Activated naive CD4-positive, alpha-beta T cell treated with anti-CD3 and anti-CD28 coated beads, Interleukin-2, amount 10 ng/mL, durations not matched to agents 7 days and 5 days (primary cell): ENCODE data around the gene P3R3URF.

Experiments
- CTCF ChIA-PET: fragments of 350-600 bp; sonication (Branson Sonifier 250); formaldehyde crosslinking; loops from one replicate; lab custom pipeline; 2021; ENCODE audit warnings: antibody characterized with exemption; lab: Charles Lee
- DNase-seq: peaks from one replicate; pipeline ENCODE4 v3.0.0-alpha.2; 2020
- H3K27ac Mint-ChIP-seq: one replicate; pipeline ENCODE4 v1.8.0; 2021; ENCODE audit warnings: mild to moderate bottlenecking, moderate library complexity, mixed read lengths
- H3K27me3 Mint-ChIP-seq: one replicate; pipeline ENCODE4 v1.8.0; 2021; ENCODE audit warnings: mild to moderate bottlenecking, mixed read lengths
- H3K36me3 Mint-ChIP-seq: one replicate; pipeline ENCODE4 v1.8.0; 2021; ENCODE audit warnings: mixed read lengths
- H3K4me1 Mint-ChIP-seq: one replicate; pipeline ENCODE4 v1.8.0; 2021; ENCODE audit warnings: mixed read lengths
- H3K4me3 Mint-ChIP-seq: one replicate; pipeline ENCODE4 v1.8.0; 2021; ENCODE audit warnings: mild to moderate bottlenecking, moderate library complexity, mixed read lengths
- H3K9me3 Mint-ChIP-seq: one replicate; pipeline ENCODE4 v1.8.0; 2021; ENCODE audit warnings: mixed read lengths

Gene P3R3URF

DNA sequence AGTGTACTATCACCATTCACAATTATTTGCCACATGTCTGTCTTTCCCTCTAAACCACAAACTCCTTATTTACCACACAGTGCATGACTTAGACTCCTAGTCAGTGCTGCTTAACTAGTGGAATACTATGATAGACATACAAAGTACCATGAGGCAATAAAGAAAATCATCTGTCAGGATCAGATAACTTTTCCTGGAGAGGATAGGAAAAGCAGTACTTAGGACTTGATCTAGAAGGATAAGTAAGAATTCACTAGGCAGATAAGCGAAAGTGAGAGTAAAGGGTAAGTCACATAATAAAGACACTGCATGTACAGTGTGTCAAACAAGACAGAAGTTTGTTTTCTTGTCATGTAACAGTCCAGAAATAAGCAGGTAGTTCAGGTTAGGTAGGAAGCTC lies 22.6 kb downstream of the P3R3URF start:
- Mint-ChIP-seq H3K27ac (no peak overlapping the region), H3K9me3 (no peaks in the 10 kb centered on the region), H3K4me1 (no peaks in the 10 kb centered on the region), H3K36me3 (no peaks in the 10 kb centered on the region), H3K27me3 (no peaks in the 10 kb centered on the region), H3K4me3 (no peak overlapping the region)
- CTCF ChIA-PET: no interaction called here
- DNase-seq: no peak

DNA sequence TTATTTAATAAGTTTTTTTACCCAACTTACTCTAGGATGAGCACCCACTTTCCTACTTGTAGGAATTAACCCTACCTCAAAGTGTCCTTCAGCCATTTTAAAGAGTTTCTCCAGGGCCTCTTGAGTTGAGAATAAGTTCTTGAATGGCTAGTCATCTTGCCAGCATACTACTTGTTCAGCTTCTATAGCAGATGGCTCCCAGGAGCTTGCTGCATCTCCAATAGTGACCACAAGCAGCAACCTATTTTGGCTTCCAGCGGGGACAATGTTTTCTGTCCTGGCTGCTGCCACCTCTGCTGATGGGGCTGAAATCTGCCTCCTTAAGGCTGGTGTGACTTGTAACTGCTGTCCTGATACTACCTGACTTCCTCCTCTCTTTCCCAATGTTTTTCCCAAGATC lies 23.1 kb downstream of the P3R3URF start:
- Mint-ChIP-seq H3K27ac (no peak overlapping the region), H3K4me3 (no peak overlapping the region), H3K36me3 (no peaks in the 10 kb centered on the region), H3K9me3 (no peaks in the 10 kb centered on the region), H3K4me1 (no peaks in the 10 kb centered on the region), H3K27me3 (peaks cover under 1% of the 10 kb centered on the region)
- CTCF ChIA-PET: no interaction called here
- no peak for DNase-seq

DNA sequence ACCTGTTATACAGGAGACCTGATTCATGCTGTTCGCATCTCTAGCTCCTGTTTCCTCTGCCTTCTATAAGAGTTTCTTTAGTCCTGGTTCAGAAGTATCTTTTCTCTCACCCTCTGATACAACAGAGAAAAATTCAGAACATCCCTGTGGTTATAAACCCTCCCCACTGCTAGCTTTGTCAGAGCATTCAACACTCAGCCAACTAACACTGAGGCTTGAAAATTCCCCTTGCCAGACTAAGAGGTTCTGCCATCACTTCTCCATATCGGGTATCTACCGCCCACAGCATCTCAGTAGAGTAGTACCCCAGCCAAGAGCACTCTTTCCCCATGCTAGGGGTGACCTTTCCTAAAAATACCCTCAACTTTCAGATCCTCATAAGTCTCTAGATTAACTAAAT lies 24.3 kb downstream of the P3R3URF start:
- Mint-ChIP-seq H3K36me3 (no peaks in the 10 kb centered on the region), H3K4me3 (no peak overlapping the region), H3K27me3 (peaks cover 9% of the 10 kb centered on the region), H3K27ac (no peak overlapping the region), H3K9me3 (no peaks in the 10 kb centered on the region), H3K4me1 (no peaks in the 10 kb centered on the region)
- CTCF ChIA-PET: interaction anchor here (0.9 kb wide), 1 partner anchor 118 kb away, joined by 3 read pairs; no protein-coding TSS in a partner anchor
- no peak for DNase-seq

DNA sequence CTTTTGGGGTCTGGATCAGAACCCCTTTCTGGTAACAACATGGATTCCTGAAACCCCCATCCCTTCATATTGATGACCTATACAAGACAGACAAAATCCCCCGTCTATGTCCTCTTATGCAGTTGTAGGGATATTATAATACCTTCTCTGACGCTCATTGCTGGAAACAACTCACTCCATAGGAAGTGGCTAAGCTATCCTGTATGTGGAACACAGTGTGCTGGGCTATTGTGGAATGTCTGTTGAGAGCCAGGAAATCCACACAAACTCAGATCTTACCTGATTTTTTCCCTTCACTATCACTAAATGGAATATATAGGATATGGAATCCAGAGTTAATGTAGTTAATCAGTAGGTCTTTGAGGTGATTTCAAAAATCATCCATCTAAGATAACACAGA lies 26.2 kb downstream of the P3R3URF start:
- CTCF ChIA-PET: no interaction called here
- DNase-seq: no peak
- no peaks in the 10 kb centered on the region for H3K36me3 Mint-ChIP-seq
- peaks cover 21% of the 10 kb centered on the region for H3K27me3 Mint-ChIP-seq
- H3K4me3 Mint-ChIP-seq: no peak overlapping the region
- H3K27ac Mint-ChIP-seq: no peak overlapping the region
- H3K4me1 Mint-ChIP-seq: no peaks in the 10 kb centered on the region
- no peaks in the 10 kb centered on the region for H3K9me3 Mint-ChIP-seq

DNA sequence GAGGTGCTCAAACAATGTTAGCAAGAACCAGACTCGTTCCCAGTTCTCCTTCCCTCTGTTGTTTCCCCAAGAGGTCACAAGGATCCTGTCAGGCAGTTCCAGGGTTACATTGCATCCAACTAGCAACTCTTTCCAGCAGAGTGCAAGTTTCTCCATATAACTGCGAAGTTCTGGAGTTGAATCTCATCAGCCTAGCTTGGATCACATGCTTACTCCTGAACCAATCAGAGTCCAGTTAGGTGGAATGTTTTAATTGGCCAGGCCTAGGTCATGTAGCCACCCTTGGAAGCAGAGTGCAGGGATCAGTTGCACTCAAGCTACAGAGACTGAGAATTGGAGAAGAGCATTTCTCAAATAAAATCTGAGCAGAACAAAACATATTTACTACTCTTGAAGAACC lies 28.0 kb downstream of the P3R3URF start:
- Mint-ChIP-seq H3K4me3 (no peak overlapping the region), H3K9me3 (no peaks in the 10 kb centered on the region), H3K27ac (no peak overlapping the region), H3K36me3 (no peaks in the 10 kb centered on the region), H3K4me1 (no peaks in the 10 kb centered on the region), H3K27me3 (peaks cover 27% of the 10 kb centered on the region)
- CTCF ChIA-PET: no interaction called here
- no peak for DNase-seq

DNA sequence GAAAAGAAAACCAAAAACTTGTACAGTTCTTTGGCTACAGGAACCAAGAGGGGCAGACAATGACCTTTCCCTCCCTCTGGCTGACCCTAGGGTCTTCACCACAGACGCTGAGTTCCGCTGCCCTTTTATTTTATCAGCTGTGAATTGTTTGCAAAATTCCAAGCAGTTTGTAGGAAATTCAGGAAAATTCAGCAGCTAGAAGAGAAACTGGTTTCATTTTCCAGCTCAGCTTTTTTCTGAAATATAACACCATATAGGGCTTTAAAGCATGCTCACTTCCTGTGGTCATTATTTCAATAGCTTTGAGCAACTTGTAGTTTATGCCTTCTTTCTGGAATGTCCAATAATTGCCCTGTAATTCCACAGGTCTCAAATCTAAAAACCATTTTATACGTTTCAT lies 38.4 kb downstream of the P3R3URF start:
- Mint-ChIP-seq H3K9me3 (no peaks in the 10 kb centered on the region), H3K27me3 (peaks cover 60% of the 10 kb centered on the region)

DNA sequence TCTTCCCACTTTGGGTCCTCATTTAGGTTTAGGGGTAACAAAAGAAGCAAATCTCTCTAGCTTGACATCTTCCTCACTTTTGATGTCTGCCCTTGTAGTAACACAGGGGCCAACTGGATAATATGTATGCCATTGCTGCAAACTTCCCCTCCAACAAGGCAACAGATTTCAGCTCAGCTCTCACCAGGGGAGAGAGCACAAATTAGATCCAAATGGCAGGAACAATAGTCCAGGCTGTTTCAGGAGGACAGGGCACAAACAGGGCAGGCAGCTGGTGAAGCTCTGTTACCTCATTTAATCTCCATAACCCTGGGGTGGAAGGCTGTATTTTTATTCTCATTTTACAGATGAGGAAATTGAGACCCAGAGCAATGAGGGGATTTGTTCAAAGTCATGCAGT lies 39.6 kb downstream of the P3R3URF start:
- H3K4me3 Mint-ChIP-seq: no peak overlapping the region
- H3K27ac Mint-ChIP-seq: no peak overlapping the region
- H3K9me3 Mint-ChIP-seq: no peaks in the 10 kb centered on the region
- peaks cover 72% of the 10 kb centered on the region for H3K27me3 Mint-ChIP-seq
- DNase-seq: no peak
- CTCF ChIA-PET: no interaction called here
- H3K36me3 Mint-ChIP-seq: no peaks in the 10 kb centered on the region
- peaks cover 22% of the 10 kb centered on the region for H3K4me1 Mint-ChIP-seq

More for the DNA sequence above, 38.4 kb downstream of the P3R3URF start:
- DNase-seq: no peak
- no peak overlapping the region for H3K4me3 Mint-ChIP-seq
- H3K36me3 Mint-ChIP-seq: no peaks in the 10 kb centered on the region
- H3K27ac Mint-ChIP-seq: no peak overlapping the region
- peaks cover 13% of the 10 kb centered on the region for H3K4me1 Mint-ChIP-seq
- CTCF ChIA-PET: no interaction called here

DNA sequence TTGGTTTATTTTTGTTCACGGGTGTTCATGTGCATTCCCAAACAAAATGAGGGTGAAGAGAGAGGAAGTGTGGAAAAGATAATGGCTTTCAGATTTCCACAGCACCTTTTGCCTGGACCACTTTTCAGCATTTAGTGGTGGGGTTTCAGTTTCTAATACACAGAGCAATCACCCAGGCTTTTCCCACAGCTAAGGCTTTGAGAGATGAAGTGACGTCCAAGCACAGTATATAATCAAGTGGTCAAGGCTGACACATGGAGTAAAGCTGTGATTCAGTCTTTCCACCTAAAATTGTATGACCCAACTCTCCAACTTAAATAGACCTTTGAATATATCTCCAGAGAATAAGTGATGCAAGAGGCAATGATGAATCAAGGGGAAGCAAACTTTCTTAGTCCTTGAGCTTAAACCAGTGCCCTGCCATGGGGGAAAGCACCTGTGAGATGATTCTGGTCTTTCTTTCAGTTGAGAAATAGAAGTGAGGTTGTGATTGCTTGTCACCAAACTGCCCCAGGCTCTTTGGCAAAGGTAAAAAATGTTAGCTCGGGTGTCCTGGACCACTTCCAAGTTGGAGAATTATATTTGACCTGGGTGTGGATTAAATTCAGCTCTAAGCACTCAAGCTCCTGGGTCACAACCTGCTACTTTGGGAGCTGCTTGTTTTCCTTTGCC lies 41.5 kb downstream of the P3R3URF start:
- no peaks in the 10 kb centered on the region for H3K36me3 Mint-ChIP-seq
- no peaks in the 10 kb centered on the region for H3K9me3 Mint-ChIP-seq
- no peak overlapping the region for H3K27ac Mint-ChIP-seq
- peaks cover 80% of the 10 kb centered on the region for H3K27me3 Mint-ChIP-seq
- H3K4me1 Mint-ChIP-seq: peaks cover 33% of the 10 kb centered on the region
- CTCF ChIA-PET: interaction anchor here (1.1 to 1.7 kb wide), 2 partner anchors 47 to 99 kb away, joined by 4 to 6 read pairs; no protein-coding TSS in a partner anchor
- no peak for DNase-seq
- H3K4me3 Mint-ChIP-seq: no peak overlapping the region

DNA sequence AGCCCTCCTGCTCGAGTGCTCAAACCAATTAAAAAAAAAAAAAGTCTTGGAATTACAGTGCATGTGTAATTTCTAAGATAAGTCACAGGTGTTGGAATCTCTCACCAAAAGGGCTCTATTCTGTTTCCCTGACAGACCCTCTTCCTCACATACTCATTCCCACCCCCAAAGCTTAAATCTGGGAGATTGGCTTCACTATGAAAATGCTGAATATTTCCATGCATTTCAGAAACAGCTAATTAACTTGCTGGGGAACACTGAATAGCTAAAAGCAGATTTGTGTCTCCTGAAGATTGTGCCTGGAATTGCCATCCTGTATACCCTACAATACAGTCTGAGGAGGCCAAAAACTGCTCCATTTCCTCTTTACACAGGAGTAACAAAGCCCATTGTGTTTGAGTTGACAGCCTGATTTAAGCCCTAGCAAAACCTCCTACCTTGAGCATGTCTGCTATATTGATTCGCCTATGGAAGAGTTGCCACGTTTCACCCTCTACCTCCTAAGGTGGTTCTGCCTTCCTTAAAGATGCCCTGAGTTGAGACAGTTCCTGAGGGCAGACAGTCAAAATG lies 42.4 kb downstream of the P3R3URF start:
- DNase-seq: no peak
- no peaks in the 10 kb centered on the region for H3K9me3 Mint-ChIP-seq
- H3K36me3 Mint-ChIP-seq: no peaks in the 10 kb centered on the region
- peaks cover 33% of the 10 kb centered on the region for H3K4me1 Mint-ChIP-seq
- H3K27ac Mint-ChIP-seq: no peak overlapping the region
- peaks cover 75% of the 10 kb centered on the region for H3K27me3 Mint-ChIP-seq
- CTCF ChIA-PET: interaction anchor here (1.1 to 1.7 kb wide), 2 partner anchors 48 to 98 kb away, joined by 4 to 6 read pairs; no protein-coding TSS in a partner anchor
- peak overlapping the region; percentile 86 for H3K4me3 Mint-ChIP-seq

DNA sequence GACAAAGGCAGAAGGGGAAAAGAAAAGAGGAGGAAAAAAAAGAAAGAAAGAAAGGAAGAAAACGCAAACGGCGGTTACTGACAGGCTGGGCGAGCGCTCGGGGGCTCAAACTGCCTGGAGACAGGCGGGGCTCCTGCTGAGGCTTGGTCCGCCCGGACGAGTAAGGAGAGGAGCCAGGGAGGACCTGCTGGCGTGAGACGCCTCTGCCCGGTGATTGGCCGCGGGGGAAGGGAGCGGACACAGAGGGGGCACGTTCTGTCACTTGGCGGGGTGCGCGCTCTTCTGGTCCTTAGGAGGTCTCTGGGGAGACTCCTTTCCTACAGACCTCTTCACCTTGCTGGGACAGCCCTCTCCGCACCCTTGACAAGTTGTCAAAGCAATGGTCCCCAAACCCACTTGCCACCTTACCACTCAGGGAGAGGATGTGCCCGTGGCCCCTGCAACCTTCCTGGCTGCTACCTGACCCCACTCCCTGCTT lies 43.1 kb downstream of the P3R3URF start:
- CTCF ChIA-PET: no interaction called here
- peaks cover 75% of the 10 kb centered on the region for H3K27me3 Mint-ChIP-seq
- no peaks in the 10 kb centered on the region for H3K9me3 Mint-ChIP-seq
- no peak for DNase-seq
- peak overlapping the region; percentile 86 for H3K4me3 Mint-ChIP-seq
- peak overlapping the region; percentile 85 for H3K27ac Mint-ChIP-seq
- H3K36me3 Mint-ChIP-seq: no peaks in the 10 kb centered on the region
- H3K4me1 Mint-ChIP-seq: peaks cover 33% of the 10 kb centered on the region

DNA sequence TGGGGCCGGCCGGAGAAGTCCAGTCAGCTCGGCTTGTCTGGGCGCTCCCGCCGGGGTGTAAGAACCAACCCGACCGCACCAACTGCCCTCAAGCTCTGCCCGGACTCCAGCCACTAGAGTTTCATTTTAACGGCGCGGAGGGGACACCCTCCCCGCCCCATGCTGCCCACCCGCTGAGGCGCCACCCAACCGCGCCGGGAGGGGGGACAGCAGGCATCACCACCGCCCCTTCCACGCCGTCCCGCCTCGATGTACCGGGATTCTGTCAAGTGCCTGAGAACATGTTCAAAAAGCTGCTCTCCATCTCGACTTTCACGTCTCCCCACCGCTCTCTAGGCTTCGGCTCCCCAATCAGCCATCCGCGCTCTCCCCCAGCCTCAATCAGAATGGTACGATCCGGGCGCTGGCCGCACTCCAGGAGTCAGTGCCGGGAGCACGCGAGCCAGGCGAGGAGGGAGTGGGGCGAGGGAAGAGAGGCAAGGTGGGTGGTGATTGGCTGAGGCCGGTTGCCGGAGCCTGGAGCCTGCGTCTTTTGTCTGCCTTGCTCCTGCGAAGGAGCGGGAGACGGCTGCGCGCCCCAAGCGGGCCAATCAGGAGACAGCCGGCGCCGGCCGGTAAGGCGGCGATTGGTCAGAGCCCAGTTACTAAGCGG lies 43.6 kb downstream of the P3R3URF start, which contains the start of gene PIK3R3:
Gene PIK3R3 (minus strand): TSS at position 101 of the 652 bp plus-strand sequence. CDS start 677 bp downstream, outside the sequence.
- H3K27me3 Mint-ChIP-seq: peaks cover 77% of the 10 kb centered on the region
- CTCF ChIA-PET: interaction anchor here (0.7 kb wide), 1 partner anchor 91 kb away, joined by 3 read pairs; no protein-coding TSS in a partner anchor

DNA sequence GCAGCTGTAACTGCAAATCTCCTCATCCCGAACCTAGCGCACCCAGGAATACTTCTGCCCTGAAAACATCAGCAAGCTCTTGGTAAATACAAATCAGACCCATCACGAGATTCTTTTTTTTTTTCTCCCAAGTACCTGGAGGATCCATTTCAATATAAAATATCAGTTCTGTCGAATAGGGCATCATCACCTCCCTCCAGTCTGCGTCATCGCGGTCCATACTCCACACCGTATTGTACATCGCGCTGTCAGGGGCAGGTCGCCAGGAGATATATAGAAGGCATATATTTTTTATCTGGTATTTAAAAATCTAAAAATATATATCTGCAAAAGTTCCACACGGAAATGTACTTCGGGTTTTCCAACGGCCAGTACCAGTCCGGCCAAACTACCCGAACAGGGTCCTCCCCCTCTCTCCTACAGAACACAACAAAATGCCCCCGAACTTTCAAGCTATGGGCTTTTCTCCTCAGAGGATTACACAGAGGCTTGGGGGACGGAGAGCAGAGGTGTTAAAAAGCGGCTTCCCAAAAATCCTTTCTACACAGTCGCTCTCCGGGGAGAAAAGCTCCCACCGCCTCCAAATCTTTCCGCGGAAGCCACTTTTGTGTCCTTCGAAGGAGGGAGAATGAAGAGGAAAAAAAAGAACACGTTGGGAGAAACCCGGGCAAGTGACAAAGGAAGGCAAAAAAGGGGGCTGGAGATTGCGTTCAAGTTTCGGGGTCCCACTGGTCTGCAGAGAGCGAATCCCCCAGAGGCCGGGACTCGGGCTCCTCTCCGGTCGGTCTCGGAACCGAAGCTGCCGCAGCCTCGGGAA lies 44.4 kb downstream of the P3R3URF start:
- no peak overlapping the region for H3K27ac Mint-ChIP-seq
- no peaks in the 10 kb centered on the region for H3K36me3 Mint-ChIP-seq
- H3K27me3 Mint-ChIP-seq: peaks cover 74% of the 10 kb centered on the region
- peak; percentile 39 for DNase-seq
- CTCF ChIA-PET: interaction anchor here (0.7 kb wide), 1 partner anchor 92 kb away, joined by 3 read pairs; no protein-coding TSS in a partner anchor
- H3K4me1 Mint-ChIP-seq: peaks cover 33% of the 10 kb centered on the region
- H3K4me3 Mint-ChIP-seq: peak overlapping the region; percentile 86
- no peaks in the 10 kb centered on the region for H3K9me3 Mint-ChIP-seq

More for the DNA sequence above, 43.6 kb downstream of the P3R3URF start, which contains the start of gene PIK3R3:
- no peaks in the 10 kb centered on the region for H3K9me3 Mint-ChIP-seq
- peak within 1 kb of the TSS; percentile 86 for H3K4me3 Mint-ChIP-seq
- peaks cover 33% of the 10 kb centered on the region for H3K4me1 Mint-ChIP-seq
- peak within 1 kb of the TSS; percentile 85 for H3K27ac Mint-ChIP-seq
- H3K36me3 Mint-ChIP-seq: no peaks in the 10 kb centered on the region
- DNase-seq: peak; percentile 95

DNA sequence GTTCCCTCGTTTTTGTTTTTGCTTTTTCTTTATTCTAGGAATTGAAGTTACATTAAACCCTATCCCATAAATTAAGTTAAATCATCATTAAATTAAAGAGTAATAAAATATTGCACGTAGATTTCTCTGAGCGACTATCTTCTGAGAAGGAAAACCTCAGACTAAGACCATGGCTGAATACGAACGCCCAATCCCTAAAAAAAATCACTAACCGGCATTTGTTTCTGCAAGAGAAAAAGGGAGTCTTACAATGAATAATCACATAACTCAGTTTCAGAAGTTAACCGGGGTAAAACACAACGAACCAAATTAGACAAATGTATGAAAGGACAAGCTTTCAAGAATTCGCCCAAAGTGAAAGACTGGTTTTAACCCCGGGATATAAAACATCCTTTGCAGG lies 45.2 kb downstream of the P3R3URF start:
- Mint-ChIP-seq H3K27me3 (peaks cover 68% of the 10 kb centered on the region), H3K27ac (no peak overlapping the region), H3K9me3 (no peaks in the 10 kb centered on the region), H3K4me3 (peak overlapping the region; percentile 86), H3K36me3 (no peaks in the 10 kb centered on the region), H3K4me1 (peaks cover 33% of the 10 kb centered on the region)
- no peak for DNase-seq
- CTCF ChIA-PET: interaction anchor here (0.7 to 1.0 kb wide), 2 partner anchors 95 to 869 kb away, joined by 3 read pairs; no protein-coding TSS in a partner anchor
